Prostate gland (tissue), 2 donors: Measurements from ENCODE around the gene CTCF.

ENCODE experiments used
- CTCF ChIP-seq, 4 experiments: fragments of 200-600 bp in 2 of 4; fragments of 450-650 bp in 2 of 4; sonication (generic) in 2 of 4; IDR thresholded peaks; 1 replicate in 3 of 4; 2 replicates in 1 of 4; pipeline ENCODE4 v1.5.1; 2016 to 2019; ENCODE audit warnings: antibody characterized with exemption in 4 of 4, mild to moderate bottlenecking in 2 of 4, moderate library complexity in 2 of 4
- POLR2A ChIP-seq: fragments of 450-650 bp; IDR thresholded peaks from one replicate; pipeline ENCODE4 v1.6.1; 2016; ENCODE audit warnings: antibody characterized with exemption, mild to moderate bottlenecking
- POLR2AphosphoS5 ChIP-seq: sonication (generic); formaldehyde crosslinking; IDR thresholded peaks from one replicate; pipeline ENCODE4 v1.6.1; 2017; ENCODE audit warnings: antibody characterized with exemption

GRCh38 chr16:67679935-67680897 lies 117.9 kb downstream of the CTCF start:
- TF ChIP-seq POLR2A, result no peak
- TF ChIP-seq CTCF (IDR thresholded peaks at IDR 0.05), result no peak
- TF ChIP-seq POLR2AphosphoS5, result no peak
